ENCODE data around the gene HFE.

HFE gene

GRCh38 chr6:26140254-26140966 is 53.2 kb downstream of the HFE start:
- no peak for DNase-seq

DNA sequence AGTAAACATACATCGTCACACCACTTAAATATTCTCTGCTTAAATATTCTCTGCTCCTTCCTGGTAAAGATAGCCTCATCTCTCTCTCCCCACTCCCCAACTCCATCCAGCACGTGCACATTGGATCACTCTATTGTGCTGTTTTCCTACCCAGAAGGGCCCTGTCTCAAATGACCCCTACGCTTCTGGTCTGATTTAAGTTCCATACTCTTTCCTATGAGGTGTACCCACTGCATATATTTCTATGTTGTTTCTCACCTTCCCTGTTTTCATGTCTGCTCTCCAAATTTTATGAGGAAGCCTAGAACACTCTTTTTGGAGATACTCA is 53.7 kb downstream of the HFE start:
- DNase-seq, result no peak

- no peak for DNase-seq
Observed at GRCh38 chr6:26141378-26141904, 54.2 kb downstream of the HFE start.

- no peak for DNase-seq
Observed at GRCh38 chr6:26142026-26142425, 54.8 kb downstream of the HFE start.
